SK-N-MC (cell line): ENCODE results near the gene PTPN13.

Source experiments
- EZH2 ChIP-seq: fragments of 200-600 bp; sonication (generic); IDR thresholded peaks from one replicate; pipeline ENCODE4 v1.6.1; 2017; ENCODE audit warnings: antibody characterized with exemption
- FOXP2 ChIP-seq: optimal IDR thresholded peaks from 2 replicates; pipeline ENCODE3; 2011; ENCODE audit warnings: mild to moderate bottlenecking, moderate library complexity; ENCODE audit not compliant: insufficient read depth; ENCODE audit errors: extremely low read length, control extremely low read depth
- POLR2AphosphoS5 ChIP-seq: IDR thresholded peaks from 2 replicates; pipeline ENCODE4 v1.6.1; 2012; ENCODE audit warnings: mild to moderate bottlenecking, low read depth, low read length, borderline replicate concordance

DNA sequence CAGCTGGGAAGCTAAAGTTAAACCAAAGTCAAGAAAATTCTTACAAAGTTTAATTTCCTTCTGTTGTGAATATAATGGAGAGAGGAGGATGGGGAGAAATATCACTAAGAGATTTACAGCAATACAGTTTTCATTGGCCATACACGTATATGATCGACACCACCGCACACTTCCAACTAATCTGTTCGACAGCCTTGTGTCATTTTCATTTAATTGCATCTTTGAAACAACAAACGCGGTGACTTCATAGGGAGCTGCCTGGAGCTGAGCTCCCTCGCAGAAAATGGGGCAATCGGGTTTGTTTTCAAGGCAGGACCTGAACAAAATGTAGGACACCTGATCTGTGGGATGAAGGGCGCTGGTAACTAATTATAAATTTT lies 1.3 kb downstream of the PTPN13 start:
- TF ChIP-seq POLR2AphosphoS5, result no peak
- TF ChIP-seq EZH2, result no peak
- no peak for TF ChIP-seq FOXP2
